Endothelial cell of umbilical vein (primary cell): ENCODE results near the gene KIF4A. TPM values are rescaled to one million over a fixed set of nuclear protein-coding genes. Genes with fewer than 3 reads are reported as not detected.

Experiments used
- BruUV-seq: library from RNA; stranded (reverse); fragments of 400-500 nt; replicated peaks from 2 replicates; lab custom pipeline; 2021; lab: Mats Ljungman, UMichigan
- CTCF ChIA-PET: fragments of 300-600, 350-600 bp; sonication (Branson Sonifier 250); formaldehyde crosslinking; loops from one replicate; lab custom pipeline; 2021; ENCODE audit warnings: antibody characterized with exemption, inconsistent platforms; lab: Charles Lee
- POLR2A ChIA-PET: fragments of 300-600, 350-600 bp; sonication (Branson Sonifier 250); formaldehyde crosslinking; loops from one replicate; lab custom pipeline; 2021; ENCODE audit warnings: antibody characterized with exemption, inconsistent platforms; lab: Charles Lee
- DNase-seq: peaks from one replicate; pipeline ENCODE4 v3.0.0-alpha.2; 2011; ENCODE audit warnings: low read depth, low spot score
- FAIRE-seq: peaks from 2 replicates; lab custom pipeline; 2011; peaks lifted over from hg19 to GRCh38; lab: Jason Lieb, UNC
- H2AFZ ChIP-seq: 2 replicates; pipeline ENCODE4 v1.6.0; 2012; ENCODE audit warnings: low read depth, low read length, control low read depth, inconsistent platforms
- H3K27ac ChIP-seq: 2 replicates; pipeline ENCODE4 v1.5.1; 2011; ENCODE audit warnings: low read depth, mild to moderate bottlenecking, control low read depth, low read length, moderate library complexity; ENCODE audit not compliant: insufficient read depth
- H3K27me3 ChIP-seq, 2 experiments: 2 replicates each; pipeline versions ENCODE4 v1.6.0 to v1.6.1; 2011; ENCODE audit warnings: low read length in 2 of 2, mixed read lengths in 1 of 2; ENCODE audit not compliant: control insufficient read depth in 2 of 2, insufficient read depth in 2 of 2
- H3K36me3 ChIP-seq, 2 experiments: 2 replicates in 1 of 2; 3 replicates in 1 of 2; pipeline ENCODE4 v1.5.1; 2011; ENCODE audit warnings: low read length in 2 of 2, mild to moderate bottlenecking in 1 of 2, moderate library complexity in 1 of 2; ENCODE audit not compliant: control insufficient read depth in 2 of 2, insufficient read depth in 2 of 2; ENCODE audit errors: extremely low read depth in 1 of 2
- H3K4me1 ChIP-seq: 3 replicates; pipeline ENCODE4 v1.5.1; 2011; ENCODE audit warnings: mild to moderate bottlenecking, low read length; ENCODE audit not compliant: control insufficient read depth, insufficient read depth; ENCODE audit errors: extremely low read depth
- H3K4me2 ChIP-seq: 2 replicates; pipeline ENCODE4 v1.6.1; 2011; ENCODE audit warnings: low read length, control low read depth, mixed read lengths; ENCODE audit not compliant: insufficient read depth
- H3K4me3 ChIP-seq, 3 experiments: fragments of 200-600 bp in 1 of 3; sonication (generic), shearing (Covaris generic) in 1 of 3; replicated peaks in 1 of 3; 2 replicates each; pipeline ENCODE4 v1.5.1; 2011 to 2016; ENCODE audit warnings: control low read depth in 3 of 3, low read length in 3 of 3, mild to moderate bottlenecking in 2 of 3, inconsistent platforms in 1 of 3, low read depth in 1 of 3, moderate library complexity in 1 of 3; ENCODE audit not compliant: insufficient read depth in 1 of 3
- H3K79me2 ChIP-seq: 2 replicates; pipeline ENCODE4 v1.6.0; 2012; ENCODE audit warnings: low read length, inconsistent platforms; ENCODE audit not compliant: control insufficient read depth, insufficient read depth
- H3K9ac ChIP-seq: replicated peaks from 2 replicates; pipeline ENCODE3; 2011; ENCODE audit warnings: low read length, control low read depth; ENCODE audit not compliant: insufficient read depth; ENCODE audit errors: extremely low read depth
- H3K9me1 ChIP-seq: replicated peaks from 3 replicates; pipeline ENCODE4 v1.6.0; 2011; ENCODE audit warnings: mild to moderate bottlenecking, low read length; ENCODE audit not compliant: control insufficient read depth, insufficient read depth; ENCODE audit errors: extremely low read depth
- H3K9me3 ChIP-seq: replicated peaks from 2 replicates; pipeline ENCODE4 v1.5.1; 2012; ENCODE audit warnings: low read length, inconsistent platforms; ENCODE audit not compliant: control insufficient read depth, insufficient read depth
- H4K20me1 ChIP-seq: replicated peaks from 2 replicates; pipeline ENCODE3; 2011; ENCODE audit warnings: mild to moderate bottlenecking, low read length; ENCODE audit not compliant: control insufficient read depth, insufficient read depth; ENCODE audit errors: extremely low read depth
- EZH2 ChIP-seq: IDR thresholded peaks from 2 replicates; pipeline ENCODE4 v1.6.1; 2012; ENCODE audit warnings: borderline replicate concordance, low read depth, mild to moderate bottlenecking, moderate library complexity, low read length, inconsistent platforms; ENCODE audit not compliant: severe bottlenecking
- FOS ChIP-seq: IDR thresholded peaks from 2 replicates; pipeline ENCODE4 v1.6.1; 2011; ENCODE audit warnings: mild to moderate bottlenecking, low read length, moderate library complexity, borderline replicate concordance; ENCODE audit not compliant: insufficient read depth
- GATA2 ChIP-seq: IDR thresholded peaks from 2 replicates; pipeline ENCODE4 v1.7.0; 2011; ENCODE audit warnings: low read depth, mild to moderate bottlenecking, moderate library complexity, mixed read lengths, low read length; ENCODE audit not compliant: insufficient read length, insufficient read depth
- JUN ChIP-seq: IDR thresholded peaks from 2 replicates; pipeline ENCODE4 v1.6.1; 2011; ENCODE audit warnings: borderline replicate concordance, low read depth; ENCODE audit not compliant: insufficient read length, insufficient read depth
- MYC ChIP-seq: IDR thresholded peaks from one replicate; pipeline ENCODE4 v1.6.1; 2011; ENCODE audit warnings: mild to moderate bottlenecking, low read depth, low read length
- POLR2A ChIP-seq: IDR thresholded peaks from 2 replicates; pipeline ENCODE4 v1.6.1; 2012; ENCODE audit warnings: low read depth, mild to moderate bottlenecking, control low read depth, low read length
- POLR2AphosphoS5 ChIP-seq: IDR thresholded peaks from 2 replicates; pipeline ENCODE4 v1.6.1; 2012; ENCODE audit warnings: low read depth, mild to moderate bottlenecking, control low read depth, low read length, moderate library complexity; ENCODE audit not compliant: insufficient read depth
- dilution Hi-C: fragments of 300-500 bp; cut with MboI; formaldehyde crosslinking; loops from one replicate; pipeline ENCODE4 v1.15.0; 2019; ENCODE audit warnings: low sequenced_read_pairs; ENCODE audit not compliant: extremely low pct_ligation_motif_present
- intact Hi-C: fragments of 100-400 bp; cut with micrococcal nuclease; formaldehyde crosslinking; loops from one replicate; pipeline ENCODE4 v1.10.0; 2022
- polyA plus RNA-seq, 4 experiments: library from polyadenylated mRNA; depleted of rRNA in 3 of 4; stranded (reverse) in 3 of 4; unstranded in 1 of 4; fragments of >200 nt; gene quantifications; 2 replicates each; pipeline versions ENCODE4 v1.2.1 to v1.2.3, GENCODE V29; 2011 to 2012; ENCODE audit warnings: missing spikeins in 1 of 4
- total RNA-seq: library from RNA; stranded (reverse); gene quantifications from 2 replicates; pipeline ENCODE4 v1.2.3, GENCODE V29; 2021
- TF ChIP-seq, protein P1 (sequence below): IDR thresholded peaks from 2 replicates; pipeline ENCODE4 v1.6.1; 2011; ENCODE audit not compliant: insufficient read depth, insufficient read length
- TF ChIP-seq, protein P2 (sequence below), 2 donors: IDR thresholded peaks; 1 replicate in 1 of 2; 2 replicates in 1 of 2; pipeline ENCODE4 v1.5.1; 2011; ENCODE audit warnings: low read length in 2 of 2, mild to moderate bottlenecking in 2 of 2, moderate library complexity in 2 of 2, control low read depth in 1 of 2, inconsistent platforms in 1 of 2, low read depth in 1 of 2; ENCODE audit not compliant: insufficient read depth in 1 of 2; ENCODE audit errors: extremely low read depth in 1 of 2

KIF4A gene
- total and polyA plus RNA-seq, 2 donors (not counting 3 experiments of a cell fraction or from before 2014, with no cell fraction given): 9.6 to 41.3 TPM

DNA sequence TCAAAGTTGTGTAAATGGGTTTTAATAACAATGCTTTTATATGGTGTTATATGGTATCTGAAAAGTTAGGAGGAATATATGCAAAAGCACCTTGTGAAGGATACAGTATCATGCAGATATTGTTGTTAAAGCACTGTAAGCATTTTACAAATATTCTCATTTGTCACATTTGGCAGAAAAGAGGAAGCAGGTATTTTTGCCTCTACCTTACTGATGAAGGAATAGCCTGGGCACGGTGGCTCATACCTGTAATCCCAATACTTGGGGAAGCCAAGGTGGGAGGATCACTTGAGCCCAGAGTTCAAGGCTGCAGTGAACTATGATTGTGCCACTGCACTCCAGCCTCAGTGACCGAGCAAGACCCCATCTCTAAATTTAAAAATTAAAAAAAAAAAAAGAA lies 121.0 kb downstream of the KIF4A start:
- FAIRE-seq: no peak
- ChIA-PET POLR2A (no interaction called here), CTCF (no interaction called here)

DNA sequence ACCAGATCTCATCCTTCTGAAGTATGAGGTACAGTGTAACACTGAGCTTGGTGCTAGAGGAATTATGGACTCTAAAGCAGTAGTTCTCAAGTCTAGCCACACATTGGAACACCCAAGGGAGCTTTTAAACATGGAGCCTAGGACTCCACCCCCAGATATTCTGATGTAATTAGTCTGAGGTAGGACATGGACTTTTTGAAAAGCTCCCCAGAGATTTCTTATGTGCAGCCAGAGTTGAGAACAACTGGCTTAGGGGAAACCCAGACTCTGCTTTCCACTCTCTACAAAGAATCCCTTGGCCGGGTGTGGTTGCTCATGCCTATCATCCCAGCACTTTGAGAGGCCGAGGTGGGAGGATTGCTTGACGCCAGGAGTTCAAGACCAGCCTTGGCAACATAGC lies 121.6 kb downstream of the KIF4A start:
- TF ChIP-seq FOS: no peak
- TF ChIP-seq, protein P1, sequence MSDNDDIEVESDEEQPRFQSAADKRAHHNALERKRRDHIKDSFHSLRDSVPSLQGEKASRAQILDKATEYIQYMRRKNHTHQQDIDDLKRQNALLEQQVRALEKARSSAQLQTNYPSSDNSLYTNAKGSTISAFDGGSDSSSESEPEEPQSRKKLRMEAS: no peak
- TF ChIP-seq MYC: no peak
- TF ChIP-seq, protein P2, sequence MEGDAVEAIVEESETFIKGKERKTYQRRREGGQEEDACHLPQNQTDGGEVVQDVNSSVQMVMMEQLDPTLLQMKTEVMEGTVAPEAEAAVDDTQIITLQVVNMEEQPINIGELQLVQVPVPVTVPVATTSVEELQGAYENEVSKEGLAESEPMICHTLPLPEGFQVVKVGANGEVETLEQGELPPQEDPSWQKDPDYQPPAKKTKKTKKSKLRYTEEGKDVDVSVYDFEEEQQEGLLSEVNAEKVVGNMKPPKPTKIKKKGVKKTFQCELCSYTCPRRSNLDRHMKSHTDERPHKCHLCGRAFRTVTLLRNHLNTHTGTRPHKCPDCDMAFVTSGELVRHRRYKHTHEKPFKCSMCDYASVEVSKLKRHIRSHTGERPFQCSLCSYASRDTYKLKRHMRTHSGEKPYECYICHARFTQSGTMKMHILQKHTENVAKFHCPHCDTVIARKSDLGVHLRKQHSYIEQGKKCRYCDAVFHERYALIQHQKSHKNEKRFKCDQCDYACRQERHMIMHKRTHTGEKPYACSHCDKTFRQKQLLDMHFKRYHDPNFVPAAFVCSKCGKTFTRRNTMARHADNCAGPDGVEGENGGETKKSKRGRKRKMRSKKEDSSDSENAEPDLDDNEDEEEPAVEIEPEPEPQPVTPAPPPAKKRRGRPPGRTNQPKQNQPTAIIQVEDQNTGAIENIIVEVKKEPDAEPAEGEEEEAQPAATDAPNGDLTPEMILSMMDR (IDR thresholded peaks at IDR 0.05; ENCODE audit: extremely low read depth in 1 of 2, insufficient read depth in 1 of 2, low read depth in 1 of 2, low read length in 2 of 2): no peak
- TF ChIP-seq GATA2: no peak
- TF ChIP-seq POLR2AphosphoS5: no peak
- TF ChIP-seq POLR2A: no peak
- TF ChIP-seq JUN: no peak
- TF ChIP-seq EZH2: no peak
- Histone ChIP-seq H3K4me2 (no peak overlapping the region), H3K27ac (no peak overlapping the region), H3K9me3 (no peaks in the 10 kb centered on the region), H2AFZ (no peak overlapping the region), H3K36me3 (no peaks in the 10 kb centered on the region), H3K4me1 (no peaks in the 10 kb centered on the region), H3K9me1 (no peaks in the 10 kb centered on the region), H3K9ac (no peak overlapping the region), H3K27me3 (no peaks in the 10 kb centered on the region), H3K79me2 (no peaks in the 10 kb centered on the region), H3K4me3 (no peak overlapping the region), H4K20me1 (no peaks in the 10 kb centered on the region)
- no TSS peak for BruUV-seq
- FAIRE-seq (no peak), DNase-seq (no peak)
- intact Hi-C loops (no loop called here), dilution Hi-C loops (no loop called here)
- CTCF ChIA-PET: no interaction called here
- POLR2A ChIA-PET: no interaction called here

More for the DNA sequence above, 121.0 kb downstream of the KIF4A start:
- Histone ChIP-seq H3K27me3 (no peaks in the 10 kb centered on the region), H3K27ac (no peak overlapping the region), H3K9me3 (no peaks in the 10 kb centered on the region), H3K36me3 (no peaks in the 10 kb centered on the region), H3K9ac (no peak overlapping the region), H2AFZ (no peak overlapping the region), H3K4me1 (no peaks in the 10 kb centered on the region), H3K4me3 (no peak overlapping the region), H3K4me2 (no peak overlapping the region), H3K79me2 (no peaks in the 10 kb centered on the region), H4K20me1 (no peaks in the 10 kb centered on the region), H3K9me1 (no peaks in the 10 kb centered on the region)
- DNase-seq: no peak
- BruUV-seq: no TSS peak
- TF ChIP-seq FOS (no peak), MYC (no peak), EZH2 (no peak), JUN (no peak), POLR2A (no peak), GATA2 (no peak)
- TF ChIP-seq, protein P2 (IDR thresholded peaks at IDR 0.05; ENCODE audit: extremely low read depth in 1 of 2, insufficient read depth in 1 of 2, low read depth in 1 of 2, low read length in 2 of 2): no peak
- intact Hi-C loops: no loop called here
- dilution Hi-C loops: no loop called here
